PC-3 (cell line): ENCODE data around the gene CDK19.

Experiments used
- EZH2 ChIP-seq: fragments of 300-600 bp; sonication (generic); IDR thresholded peaks from one replicate; pipeline ENCODE4 v1.6.1; 2017; ENCODE audit warnings: antibody characterized with exemption, mild to moderate bottlenecking, low read length; ENCODE audit not compliant: unreplicated experiment
- TF ChIP-seq, protein P1 (sequence below): fragments of 300-600 bp; sonication (generic); conservative IDR thresholded peaks from 2 replicates; pipeline ENCODE4 v1.5.1; 2017; ENCODE audit warnings: antibody characterized with exemption, low read depth, mild to moderate bottlenecking, low read length

DNA sequence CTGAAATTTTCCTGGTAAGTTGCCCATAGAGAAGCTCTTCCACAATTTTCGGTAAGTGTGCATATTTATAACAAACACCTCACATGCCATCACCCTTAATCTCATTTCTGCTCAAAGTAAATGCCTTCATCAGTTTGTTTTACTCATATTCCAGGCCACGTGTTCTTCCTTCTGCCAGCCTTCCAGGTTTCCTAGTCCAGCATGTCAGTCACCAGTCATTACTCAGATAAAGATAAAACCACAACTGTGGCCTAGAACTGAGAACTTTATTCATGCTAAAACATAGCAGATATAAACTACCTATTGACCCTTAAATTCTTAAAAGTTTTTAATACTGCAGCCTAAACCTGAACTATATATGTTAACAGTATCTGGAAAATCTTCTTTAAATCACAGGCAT is 189.4 kb downstream of the CDK19 start:
- TF ChIP-seq, protein P1, sequence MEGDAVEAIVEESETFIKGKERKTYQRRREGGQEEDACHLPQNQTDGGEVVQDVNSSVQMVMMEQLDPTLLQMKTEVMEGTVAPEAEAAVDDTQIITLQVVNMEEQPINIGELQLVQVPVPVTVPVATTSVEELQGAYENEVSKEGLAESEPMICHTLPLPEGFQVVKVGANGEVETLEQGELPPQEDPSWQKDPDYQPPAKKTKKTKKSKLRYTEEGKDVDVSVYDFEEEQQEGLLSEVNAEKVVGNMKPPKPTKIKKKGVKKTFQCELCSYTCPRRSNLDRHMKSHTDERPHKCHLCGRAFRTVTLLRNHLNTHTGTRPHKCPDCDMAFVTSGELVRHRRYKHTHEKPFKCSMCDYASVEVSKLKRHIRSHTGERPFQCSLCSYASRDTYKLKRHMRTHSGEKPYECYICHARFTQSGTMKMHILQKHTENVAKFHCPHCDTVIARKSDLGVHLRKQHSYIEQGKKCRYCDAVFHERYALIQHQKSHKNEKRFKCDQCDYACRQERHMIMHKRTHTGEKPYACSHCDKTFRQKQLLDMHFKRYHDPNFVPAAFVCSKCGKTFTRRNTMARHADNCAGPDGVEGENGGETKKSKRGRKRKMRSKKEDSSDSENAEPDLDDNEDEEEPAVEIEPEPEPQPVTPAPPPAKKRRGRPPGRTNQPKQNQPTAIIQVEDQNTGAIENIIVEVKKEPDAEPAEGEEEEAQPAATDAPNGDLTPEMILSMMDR = no peak
- no peak for TF ChIP-seq EZH2
